ENCODE results near the gene APRT.

DNA sequence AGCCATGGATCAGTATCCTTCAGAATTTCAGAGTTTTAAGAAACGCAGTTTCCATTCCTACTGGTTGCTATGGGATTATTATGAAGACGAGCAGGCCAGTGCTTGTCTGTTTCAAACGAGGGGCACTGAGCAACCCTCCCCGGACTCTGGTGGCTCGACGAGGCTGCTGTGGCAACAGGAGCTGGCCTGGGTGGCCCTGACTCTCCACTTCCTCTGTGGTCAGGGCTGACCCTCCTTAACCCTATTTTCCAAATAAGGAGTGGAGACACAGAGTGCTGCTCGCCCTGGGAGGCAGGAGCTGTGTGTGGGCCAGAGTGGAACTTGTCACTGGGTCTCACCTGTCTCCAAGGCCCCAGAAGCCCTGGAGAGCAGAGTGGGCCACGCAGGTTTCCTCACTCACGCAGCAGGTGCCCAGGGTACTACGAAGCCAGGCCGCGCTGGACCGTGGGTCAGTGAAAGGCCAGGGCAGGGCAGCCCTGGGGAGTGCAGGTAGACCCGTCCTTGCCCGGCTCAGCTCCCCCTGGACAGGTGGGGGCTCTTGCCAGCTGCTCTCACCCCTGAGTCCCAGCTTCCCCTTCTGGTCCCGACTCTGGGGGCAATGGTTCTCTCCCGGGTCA lies 41.7 kb upstream of the APRT start:
- TF ChIP-seq TAF1 (IDR thresholded peaks at IDR 0.05; ENCODE audit: borderline replicate concordance, low read depth, low read length) (no peak), POLR2A (IDR thresholded peaks at IDR 0.05; ENCODE audit: low read depth, low read length) (no peak), POLR2AphosphoS5 (IDR thresholded peaks at IDR 0.05; ENCODE audit: low read depth, low read length) (no peak)
